ENCODE data around the gene TRIO.
A peak's percentile ranks its signal among the peaks of the same experiment; 100 is the strongest.

The TRIO gene

DNA sequence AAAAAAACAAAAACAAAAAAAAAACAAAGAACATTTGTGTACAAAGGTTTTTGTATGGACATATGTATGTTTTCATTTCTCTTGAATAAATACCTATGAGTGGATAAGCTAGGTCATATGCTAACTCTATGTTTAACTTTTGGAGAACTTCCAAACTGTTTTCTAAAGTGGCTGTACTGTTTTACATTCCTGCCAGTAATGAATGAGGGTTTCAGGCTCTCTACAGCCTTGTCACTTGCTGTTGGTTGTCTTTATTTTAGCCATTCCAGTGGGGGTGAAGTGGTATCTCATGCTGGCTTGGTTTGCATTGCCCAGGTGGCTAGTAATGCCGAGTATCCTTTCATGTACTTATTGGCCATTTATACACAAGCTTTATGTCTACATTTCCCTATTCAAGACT is 9.1 kb upstream of the TRIO start:
- no peak overlapping the region for H3K14ac ChIP-seq (ENCODE audit: low read length)
- H3K23ac ChIP-seq (ENCODE audit: low read depth, low read length, poor library complexity) = no peak overlapping the region
- H3K4me1 ChIP-seq (ENCODE audit: control insufficient read depth in 2 of 2, insufficient read depth in 1 of 2, low read depth in 1 of 2, low read length in 2 of 2) = no peaks in the 10 kb centered on the region
- no peaks in the 10 kb centered on the region for H3K36me3 ChIP-seq (replicated peaks in 1 of 2; ENCODE audit: control insufficient read depth in 2 of 2, insufficient read depth in 2 of 2, low read length in 2 of 2)
- no peak overlapping the region for H2BK12ac ChIP-seq (ENCODE audit: low read length)
- no peak overlapping the region for H3K4ac ChIP-seq (ENCODE audit: low read length)
- no peak overlapping the region for H3K4me2 ChIP-seq (ENCODE audit: insufficient read depth, low read length, poor library complexity, severe bottlenecking)
- no peak overlapping the region for H4K91ac ChIP-seq (ENCODE audit: low read depth, low read length, poor library complexity)
- no peak overlapping the region for H2BK5ac ChIP-seq (ENCODE audit: low read length)
- no peak overlapping the region for H2BK120ac ChIP-seq (ENCODE audit: low read depth, low read length)
- peaks cover 0 to 3% of the 10 kb centered on the region in 2 donors for H3K9me3 ChIP-seq (replicated peaks in 1 of 2; ENCODE audit: control insufficient read depth in 2 of 2, insufficient read depth in 1 of 2, low read depth in 1 of 2, low read length in 2 of 2)
- H3K4me3 ChIP-seq (ENCODE audit: low read length in 2 of 2) = no peak overlapping the region
- WGBS, 2 donors (ENCODE audit: extremely low coverage in 2 of 2, insufficient read length in 2 of 2, insufficient replicate concordance in 1 of 2) = no CpG with 5 or more reads among the region's 1 CpG
- H2AFZ ChIP-seq (ENCODE audit: low read length) = no peak overlapping the region
- H3K9ac ChIP-seq (ENCODE audit: low read depth, low read length, poor library complexity) = no peak overlapping the region
- no peaks in the 10 kb centered on the region for H3K79me1 ChIP-seq (ENCODE audit: low read depth, low read length)
- no peak for DNase-seq (ENCODE audit: low spot score)
- no peak overlapping the region for H3K27ac ChIP-seq (replicated peaks; ENCODE audit: low read length)
- H3K18ac ChIP-seq (ENCODE audit: low read length) = no peak overlapping the region
- no peak overlapping the region for H2BK15ac ChIP-seq (ENCODE audit: low read length)
- H4K8ac ChIP-seq (ENCODE audit: low read depth, low read length) = no peak overlapping the region
- peaks cover 0 to 11% (median 0%) of the 10 kb centered on the region in 3 experiments for H3K27me3 ChIP-seq (ENCODE audit: control insufficient read depth in 3 of 3, insufficient read depth in 3 of 3, low read depth in 1 of 3, low read length in 3 of 3)
- no peak overlapping the region for H2AK5ac ChIP-seq (ENCODE audit: low read depth, low read length)

DNA sequence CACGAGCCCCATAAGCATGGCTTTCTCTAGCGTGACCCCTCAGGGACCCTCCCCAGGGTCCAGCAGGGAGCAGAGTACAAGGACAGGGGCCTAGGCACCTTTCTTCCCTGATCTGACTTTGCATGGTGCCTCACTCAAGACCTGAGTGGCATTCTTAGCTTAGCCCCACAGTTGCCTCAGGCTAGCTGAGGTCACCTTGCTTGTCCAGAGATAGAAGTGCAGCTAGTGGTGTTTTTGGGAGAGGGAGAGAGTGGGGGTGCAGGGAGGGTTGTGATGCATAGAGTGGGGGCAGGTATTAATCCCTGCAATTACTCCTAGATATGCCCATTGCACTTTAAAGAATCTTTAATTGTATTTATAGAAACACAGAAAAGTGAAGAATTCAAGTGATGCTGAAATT is 8.4 kb upstream of the TRIO start:
- Histone ChIP-seq H2BK12ac (ENCODE audit: low read length) (no peak overlapping the region), H2AK5ac (ENCODE audit: low read depth, low read length) (no peak overlapping the region), H3K18ac (ENCODE audit: low read length) (no peak overlapping the region), H3K36me3 (replicated peaks in 1 of 2; ENCODE audit: control insufficient read depth in 2 of 2, insufficient read depth in 2 of 2, low read length in 2 of 2) (no peaks in the 10 kb centered on the region), H4K91ac (ENCODE audit: low read depth, low read length, poor library complexity) (no peak overlapping the region), H3K79me1 (ENCODE audit: low read depth, low read length) (no peaks in the 10 kb centered on the region), H2BK5ac (ENCODE audit: low read length) (no peak overlapping the region), H3K4me3 (ENCODE audit: low read length in 2 of 2) (no peak overlapping the region), H4K8ac (ENCODE audit: low read depth, low read length) (no peak overlapping the region), H3K14ac (ENCODE audit: low read length) (no peak overlapping the region), H2BK120ac (ENCODE audit: low read depth, low read length) (no peak overlapping the region), H2AFZ (ENCODE audit: low read length) (no peak overlapping the region), H3K9me3 (replicated peaks in 1 of 2; ENCODE audit: control insufficient read depth in 2 of 2, insufficient read depth in 1 of 2, low read depth in 1 of 2, low read length in 2 of 2) (peaks cover 0 to 3% of the 10 kb centered on the region in 2 donors), H3K23ac (ENCODE audit: low read depth, low read length, poor library complexity) (no peak overlapping the region), H3K4ac (ENCODE audit: low read length) (no peak overlapping the region), H3K4me2 (ENCODE audit: insufficient read depth, low read length, poor library complexity, severe bottlenecking) (no peak overlapping the region), H3K9ac (ENCODE audit: low read depth, low read length, poor library complexity) (no peak overlapping the region), H2BK15ac (ENCODE audit: low read length) (no peak overlapping the region), H3K27me3 (ENCODE audit: control insufficient read depth in 3 of 3, insufficient read depth in 3 of 3, low read depth in 1 of 3, low read length in 3 of 3) (peaks cover 0 to 9% (median 0%) of the 10 kb centered on the region in 3 experiments), H3K27ac (replicated peaks; ENCODE audit: low read length) (no peak overlapping the region), H3K4me1 (ENCODE audit: control insufficient read depth in 2 of 2, insufficient read depth in 1 of 2, low read depth in 1 of 2, low read length in 2 of 2) (no peaks in the 10 kb centered on the region)
- DNase-seq (ENCODE audit: low spot score) = no peak
- no CpG with 5 or more reads among the region's 2 CpGs for WGBS, 2 donors (ENCODE audit: extremely low coverage in 2 of 2, insufficient read length in 2 of 2, insufficient replicate concordance in 1 of 2)

DNA sequence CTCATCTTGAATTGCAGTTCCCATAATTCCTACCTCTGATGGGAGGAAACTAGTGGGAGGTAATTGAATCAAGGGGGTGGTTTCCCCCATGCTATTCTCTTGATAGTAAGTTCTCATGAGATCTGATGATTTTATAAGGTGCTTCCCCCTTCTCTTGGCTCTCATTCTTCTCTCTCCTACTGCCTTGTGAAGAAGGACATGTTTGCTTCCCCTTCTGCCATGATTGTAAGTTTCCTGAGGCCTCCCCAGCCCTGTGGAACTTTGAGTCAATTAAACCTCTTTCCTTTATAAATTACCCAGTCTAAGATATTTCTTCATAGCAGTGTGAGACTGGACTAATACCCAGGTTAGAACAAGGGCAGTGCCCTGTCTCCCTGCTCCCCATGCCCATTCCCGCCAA is 7.5 kb upstream of the TRIO start:
- no peak overlapping the region for H3K27ac ChIP-seq (replicated peaks; ENCODE audit: low read length)
- H4K8ac ChIP-seq (ENCODE audit: low read depth, low read length) = no peak overlapping the region
- no peaks in the 10 kb centered on the region for H3K36me3 ChIP-seq (replicated peaks in 1 of 2; ENCODE audit: control insufficient read depth in 2 of 2, insufficient read depth in 2 of 2, low read length in 2 of 2)
- H2BK5ac ChIP-seq (ENCODE audit: low read length) = no peak overlapping the region
- WGBS, 2 donors (ENCODE audit: extremely low coverage in 2 of 2, insufficient read length in 2 of 2, insufficient replicate concordance in 1 of 2) = no CpG with 5 or more reads among the region's 1 CpG
- H2BK15ac ChIP-seq (ENCODE audit: low read length) = no peak overlapping the region
- DNase-seq (ENCODE audit: low spot score) = no peak
- no peak overlapping the region for H2BK12ac ChIP-seq (ENCODE audit: low read length)
- no peak overlapping the region for H3K23ac ChIP-seq (ENCODE audit: low read depth, low read length, poor library complexity)
- no peak overlapping the region for H3K9ac ChIP-seq (ENCODE audit: low read depth, low read length, poor library complexity)
- no peak overlapping the region for H2AFZ ChIP-seq (ENCODE audit: low read length)
- H3K4me2 ChIP-seq (ENCODE audit: insufficient read depth, low read length, poor library complexity, severe bottlenecking) = no peak overlapping the region
- no peak overlapping the region for H2AK5ac ChIP-seq (ENCODE audit: low read depth, low read length)
- H2BK120ac ChIP-seq (ENCODE audit: low read depth, low read length) = no peak overlapping the region
- H4K91ac ChIP-seq (ENCODE audit: low read depth, low read length, poor library complexity) = no peak overlapping the region
- no peak overlapping the region for H3K4me3 ChIP-seq (ENCODE audit: low read length in 2 of 2)
- H3K18ac ChIP-seq (ENCODE audit: low read length) = no peak overlapping the region
- no peaks in the 10 kb centered on the region for H3K4me1 ChIP-seq (ENCODE audit: control insufficient read depth in 2 of 2, insufficient read depth in 1 of 2, low read depth in 1 of 2, low read length in 2 of 2)
- peaks cover 0 to 9% (median 0%) of the 10 kb centered on the region in 3 experiments for H3K27me3 ChIP-seq (ENCODE audit: control insufficient read depth in 3 of 3, insufficient read depth in 3 of 3, low read depth in 1 of 3, low read length in 3 of 3)
- peaks cover 0 to 3% of the 10 kb centered on the region in 2 donors for H3K9me3 ChIP-seq (replicated peaks in 1 of 2; ENCODE audit: control insufficient read depth in 2 of 2, insufficient read depth in 1 of 2, low read depth in 1 of 2, low read length in 2 of 2)
- H3K14ac ChIP-seq (ENCODE audit: low read length) = no peak overlapping the region
- no peak overlapping the region for H3K4ac ChIP-seq (ENCODE audit: low read length)
- H3K79me1 ChIP-seq (ENCODE audit: low read depth, low read length) = no peaks in the 10 kb centered on the region

DNA sequence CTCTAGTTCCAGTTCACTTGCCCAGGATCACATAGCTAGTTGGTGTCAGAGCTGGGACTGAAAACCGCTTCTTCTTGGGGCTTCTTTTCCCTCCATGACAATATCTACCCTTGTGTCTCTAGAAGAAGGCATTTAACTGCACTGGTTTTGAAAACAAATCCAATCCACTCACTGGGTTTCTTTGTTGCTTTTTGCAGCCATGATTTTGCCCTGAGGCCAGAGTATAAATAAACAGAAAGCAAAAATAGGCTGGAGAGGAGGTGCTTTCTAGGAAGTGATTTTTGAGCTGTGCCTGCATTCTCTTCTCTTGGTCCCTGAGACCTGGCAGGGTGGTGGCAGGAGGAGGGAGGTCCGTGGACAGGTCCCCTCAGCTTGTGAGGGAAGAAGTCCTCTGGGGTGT is 6.9 kb upstream of the TRIO start:
- no peak overlapping the region for H4K91ac ChIP-seq (ENCODE audit: low read depth, low read length, poor library complexity)

More for the DNA sequence above, 6.9 kb upstream of the TRIO start:
- no peak overlapping the region for H3K9ac ChIP-seq (ENCODE audit: low read depth, low read length, poor library complexity)
- H2BK12ac ChIP-seq (ENCODE audit: low read length) = no peak overlapping the region
- H3K23ac ChIP-seq (ENCODE audit: low read depth, low read length, poor library complexity) = no peak overlapping the region
- H2BK120ac ChIP-seq (ENCODE audit: low read depth, low read length) = no peak overlapping the region
- peaks cover 0 to 3% of the 10 kb centered on the region in 2 donors for H3K9me3 ChIP-seq (replicated peaks in 1 of 2; ENCODE audit: control insufficient read depth in 2 of 2, insufficient read depth in 1 of 2, low read depth in 1 of 2, low read length in 2 of 2)
- H3K79me1 ChIP-seq (ENCODE audit: low read depth, low read length) = no peaks in the 10 kb centered on the region
- no peak overlapping the region for H3K4ac ChIP-seq (ENCODE audit: low read length)
- no peak overlapping the region for H3K4me3 ChIP-seq (ENCODE audit: low read length in 2 of 2)
- no peak overlapping the region for H4K8ac ChIP-seq (ENCODE audit: low read depth, low read length)
- no peaks in the 10 kb centered on the region for H3K36me3 ChIP-seq (replicated peaks in 1 of 2; ENCODE audit: control insufficient read depth in 2 of 2, insufficient read depth in 2 of 2, low read length in 2 of 2)
- no peak overlapping the region for H3K4me2 ChIP-seq (ENCODE audit: insufficient read depth, low read length, poor library complexity, severe bottlenecking)
- no peak overlapping the region for H2BK5ac ChIP-seq (ENCODE audit: low read length)
- no peak overlapping the region for H3K14ac ChIP-seq (ENCODE audit: low read length)
- H2BK15ac ChIP-seq (ENCODE audit: low read length) = no peak overlapping the region
- H3K18ac ChIP-seq (ENCODE audit: low read length) = peak overlapping the region; percentile 22
- no peak for DNase-seq (ENCODE audit: low spot score)
- no CpG with 5 or more reads among the region's 2 CpGs for WGBS, 2 donors (ENCODE audit: extremely low coverage in 2 of 2, insufficient read length in 2 of 2, insufficient replicate concordance in 1 of 2)
- no peaks in the 10 kb centered on the region for H3K4me1 ChIP-seq (ENCODE audit: control insufficient read depth in 2 of 2, insufficient read depth in 1 of 2, low read depth in 1 of 2, low read length in 2 of 2)
- H3K27me3 ChIP-seq (ENCODE audit: control insufficient read depth in 3 of 3, insufficient read depth in 3 of 3, low read depth in 1 of 3, low read length in 3 of 3) = peaks cover 0 to 9% (median 0%) of the 10 kb centered on the region in 3 experiments
- no peak overlapping the region for H2AFZ ChIP-seq (ENCODE audit: low read length)
- no peak overlapping the region for H3K27ac ChIP-seq (replicated peaks; ENCODE audit: low read length)
- H2AK5ac ChIP-seq (ENCODE audit: low read depth, low read length) = no peak overlapping the region

All from neuronal stem cell (in vitro differentiated cells).